Activated CD4-positive, alpha-beta T cell treated with anti-CD3 and anti-CD28 coated beads, Interleukin-2, amount 50 U/mL, for 4 hours (primary cell): Measurements from ENCODE around the gene BEND6.
"Not testable (repeated sequence)": the region's sequence is repeated elsewhere in the genome, so short reads cannot be mapped to it uniquely, and the experiment has no call there.

ENCODE experiments used
- DNase-seq, 2 experiments: peaks; one replicate each; pipeline ENCODE4 v3.0.0-alpha.2; 2020

BEND6 gene

GRCh38 chr6:56986611-56987010, 31.7 kb downstream of the BEND6 start:
- no peak for DNase-seq

- DNase-seq: no peak
Observed at GRCh38 chr6:56988145-56988544, 33.2 kb downstream of the BEND6 start.

GRCh38 chr6:56992036-56992435, 37.1 kb downstream of the BEND6 start:
- DNase-seq: no peak

- no peak for DNase-seq
Observed at GRCh38 chr6:56992703-56993102, 37.8 kb downstream of the BEND6 start.

GRCh38 chr6:56995347-56995902, 40.5 kb downstream of the BEND6 start:
- no peak for DNase-seq

- DNase-seq: no peak
Observed at GRCh38 chr6:56996401-56996800, 41.5 kb downstream of the BEND6 start.

GRCh38 chr6:56999049-56999448, 44.1 kb downstream of the BEND6 start:
- no peak for DNase-seq

GRCh38 chr6:56999748-57000147, 44.8 kb downstream of the BEND6 start:
- not testable (repeated sequence) for DNase-seq

- no peak for DNase-seq
Observed at GRCh38 chr6:57002197-57002596, 47.3 kb downstream of the BEND6 start.

GRCh38 chr6:57004292-57004691, 49.4 kb downstream of the BEND6 start:
- DNase-seq: no peak

GRCh38 chr6:57006101-57006500, 51.2 kb downstream of the BEND6 start:
- DNase-seq: no peak

GRCh38 chr6:57008069-57008468, 53.2 kb downstream of the BEND6 start:
- DNase-seq: not testable (repeated sequence)

GRCh38 chr6:57013521-57013926, 58.6 kb downstream of the BEND6 start:
- DNase-seq: no peak

GRCh38 chr6:57017069-57017468, 62.2 kb downstream of the BEND6 start:
- no peak for DNase-seq

- DNase-seq: no peak
Observed at GRCh38 chr6:57017841-57018240, 62.9 kb downstream of the BEND6 start.

GRCh38 chr6:57019434-57019833, 64.5 kb downstream of the BEND6 start:
- DNase-seq: no peak

- DNase-seq: no peak
Observed at GRCh38 chr6:57021086-57021720, 66.3 kb downstream of the BEND6 start.

GRCh38 chr6:57024321-57024720, 69.4 kb downstream of the BEND6 start:
- DNase-seq: no peak

GRCh38 chr6:57024775-57025174, 69.9 kb downstream of the BEND6 start:
- no peak for DNase-seq

GRCh38 chr6:57026001-57026400, 71.1 kb downstream of the BEND6 start:
- no peak for DNase-seq

- DNase-seq: no peak
Observed at GRCh38 chr6:57027301-57027700, 72.4 kb downstream of the BEND6 start.

- no peak for DNase-seq
Observed at GRCh38 chr6:57029213-57029612, 74.3 kb downstream of the BEND6 start.

GRCh38 chr6:57033228-57033627, 78.3 kb downstream of the BEND6 start:
- no peak for DNase-seq

- no peak for DNase-seq
Observed at GRCh38 chr6:57035549-57035948, 80.6 kb downstream of the BEND6 start.

- DNase-seq: no peak
Observed at GRCh38 chr6:57038906-57039305, 84.0 kb downstream of the BEND6 start.
